Suprapubic skin (tissue), 4 donors: ENCODE measurements around the gene CD48. TPM values are rescaled to one million over a fixed set of nuclear protein-coding genes. Genes with fewer than 3 reads are reported as not detected.
"Not testable (repeated sequence)": the region's sequence is repeated elsewhere in the genome, so short reads cannot be mapped to it uniquely, and the experiment has no call there.

Experiments used
- DNase-seq, 2 donors: peaks; one replicate each; pipeline ENCODE4 v3.0.0-alpha.2; 2019; ENCODE audit warnings: low spot score in 2 of 2
- H3K27ac ChIP-seq: fragments of 200-600 bp; sonication (generic); one replicate; pipeline ENCODE4 v1.5.1; 2019
- H3K27me3 ChIP-seq: fragments of 200-600 bp; sonication (generic); one replicate; pipeline ENCODE4 v1.5.1; 2019
- H3K36me3 ChIP-seq: fragments of 200-600 bp; sonication (generic); one replicate; pipeline ENCODE4 v1.5.1; 2019
- H3K4me1 ChIP-seq: fragments of 200-600 bp; sonication (generic); one replicate; pipeline ENCODE4 v1.5.1; 2019
- H3K4me3 ChIP-seq: fragments of 200-600 bp; sonication (generic); one replicate; pipeline ENCODE4 v1.5.1; 2019; ENCODE audit warnings: mild to moderate bottlenecking
- H3K9me3 ChIP-seq: fragments of 200-600 bp; sonication (generic); one replicate; pipeline ENCODE4 v1.5.1; 2019
- CTCF ChIP-seq, 2 donors: fragments of 200-600 bp in 1 of 2; fragments of 450-650 bp in 1 of 2; sonication (generic) in 1 of 2; IDR thresholded peaks; one replicate each; pipeline ENCODE4 v1.5.1; 2016 to 2019; ENCODE audit warnings: antibody characterized with exemption in 2 of 2, mild to moderate bottlenecking in 1 of 2, moderate library complexity in 1 of 2
- EP300 ChIP-seq: sonication (generic); formaldehyde crosslinking; IDR thresholded peaks from one replicate; pipeline ENCODE4 v1.6.1; 2017; ENCODE audit warnings: antibody characterized with exemption
- POLR2A ChIP-seq, 2 donors: fragments of 450-650 bp; IDR thresholded peaks; one replicate each; pipeline ENCODE4 v1.6.1; 2017; ENCODE audit warnings: antibody characterized with exemption in 2 of 2, mild to moderate bottlenecking in 2 of 2, moderate library complexity in 2 of 2
- POLR2AphosphoS5 ChIP-seq, 3 donors: sonication (generic); formaldehyde crosslinking; IDR thresholded peaks; one replicate each; pipeline ENCODE4 v1.6.1; 2017; ENCODE audit warnings: antibody characterized with exemption in 3 of 3
- WGBS: methylation state at CpG from one replicate; pipeline ENCODE4 v1.1.5; 2018; 5-methylcytosine and 5-hydroxymethylcytosine counted together
- total RNA-seq, 4 donors: library from RNA; depleted of rRNA; stranded (reverse); fragments of >200 nt; gene quantifications; one replicate each; pipeline ENCODE4 v1.1.0, GENCODE V29; 2016

CD48 gene
- total RNA-seq, 4 donors from 2014 or later = 0.60 to 1.6 (median 1.0) TPM; not detected in 1

- Histone ChIP-seq H3K27ac (no peak overlapping the region), H3K4me3 (no peak overlapping the region), H3K36me3 (no peaks in the 10 kb centered on the region), H3K27me3 (no peaks in the 10 kb centered on the region), H3K4me1 (peaks cover 3% of the 10 kb centered on the region), H3K9me3 (no peaks in the 10 kb centered on the region)
- no peak for TF ChIP-seq POLR2AphosphoS5 (IDR thresholded peaks at IDR 0.05)
- TF ChIP-seq POLR2A (IDR thresholded peaks at IDR 0.05) = no peak
- TF ChIP-seq EP300 = no peak
- no peak for TF ChIP-seq CTCF (IDR thresholded peaks at IDR 0.05)
- 81% methylated on average over 3 of the region's 3 CpGs for WGBS
- DNase-seq = no peak
Measured at GRCh38 chr1:160720356-160721085, 8.9 kb upstream of the CD48 start.

- no peaks in the 10 kb centered on the region for H3K27me3 ChIP-seq
- 74% methylated on average over 4 of the region's 4 CpGs for WGBS
- H3K9me3 ChIP-seq = no peaks in the 10 kb centered on the region
- no peak for DNase-seq
- no peak overlapping the region for H3K27ac ChIP-seq
- H3K36me3 ChIP-seq = no peaks in the 10 kb centered on the region
- no peak for TF ChIP-seq POLR2AphosphoS5 (IDR thresholded peaks at IDR 0.05)
- TF ChIP-seq POLR2A (IDR thresholded peaks at IDR 0.05) = no peak
- TF ChIP-seq CTCF (IDR thresholded peaks at IDR 0.05) = no peak
- no peak for TF ChIP-seq EP300
- H3K4me3 ChIP-seq = no peak overlapping the region
- no peaks in the 10 kb centered on the region for H3K4me1 ChIP-seq
Measured at GRCh38 chr1:160718210-160718609, 6.6 kb upstream of the CD48 start.

GRCh38 chr1:160717306-160717705 is 5.7 kb upstream of the CD48 start:
- H3K27me3 ChIP-seq = no peaks in the 10 kb centered on the region
- H3K27ac ChIP-seq = no peak overlapping the region
- no peaks in the 10 kb centered on the region for H3K9me3 ChIP-seq
- no peaks in the 10 kb centered on the region for H3K36me3 ChIP-seq
- WGBS = 79% methylated on average over 5 of the region's 5 CpGs
- H3K4me3 ChIP-seq = no peak overlapping the region
- no peak for DNase-seq
- H3K4me1 ChIP-seq = no peaks in the 10 kb centered on the region
- TF ChIP-seq EP300 (no peak), CTCF (IDR thresholded peaks at IDR 0.05) (no peak), POLR2AphosphoS5 (IDR thresholded peaks at IDR 0.05) (no peak), POLR2A (IDR thresholded peaks at IDR 0.05) (no peak)

GRCh38 chr1:160716013-160716412 is 4.4 kb upstream of the CD48 start:
- Histone ChIP-seq H3K36me3 (no peaks in the 10 kb centered on the region), H3K27me3 (no peaks in the 10 kb centered on the region), H3K4me3 (no peak overlapping the region), H3K9me3 (no peaks in the 10 kb centered on the region), H3K4me1 (no peaks in the 10 kb centered on the region), H3K27ac (no peak overlapping the region)
- 62% methylated on average over 1 of the region's 1 CpG for WGBS
- no peak for DNase-seq
- TF ChIP-seq POLR2A (IDR thresholded peaks at IDR 0.05) (no peak), EP300 (no peak), CTCF (IDR thresholded peaks at IDR 0.05) (no peak)

GRCh38 chr1:160714034-160714648 is 2.5 kb upstream of the CD48 start:
- DNase-seq = not testable (repeated sequence)
- 94% methylated on average over 3 of the region's 5 CpGs for WGBS

More at GRCh38 chr1:160714034-160714648, 2.5 kb upstream of the CD48 start:
- H3K36me3 ChIP-seq, H3K9me3 ChIP-seq, H3K27me3 ChIP-seq, H3K4me3 ChIP-seq, H3K4me1 ChIP-seq, H3K27ac ChIP-seq: not testable (repeated sequence)
